ENCODE results near the gene SPAG9. TPM values are rescaled to one million over a fixed set of nuclear protein-coding genes. Genes with fewer than 3 reads are reported as not detected.

The SPAG9 gene
- total RNA-seq, 1 experiment from 2014 or later = 90.5 TPM

- Histone ChIP-seq H3K4me2 (ENCODE audit: low read length) (no peak overlapping the region), H3K79me2 (ENCODE audit: low read length) (no peaks in the 10 kb centered on the region), H3K9me3 (ENCODE audit: low read length) (no peaks in the 10 kb centered on the region), H3K9me2 (replicated peaks; ENCODE audit: low read length) (no peaks in the 10 kb centered on the region), H2AFZ (ENCODE audit: low read length) (no peak overlapping the region), H3K9ac (ENCODE audit: low read length) (no peak overlapping the region), H3K36me3 (ENCODE audit: low read depth, low read length) (peaks cover 16% of the 10 kb centered on the region; the same call in 1 of the 2 replicates), H3K27ac (ENCODE audit: low read length) (no peak overlapping the region), H3K4me1 (ENCODE audit: insufficient read depth, low read length) (peaks cover 10% of the 10 kb centered on the region; the same call in 1 of the 2 replicates), H4K20me1 (ENCODE audit: low read length) (no peaks in the 10 kb centered on the region), H3K4me3 (ENCODE audit: low read length) (no peak overlapping the region), H3F3A (ENCODE audit: low read length, unreplicated experiment) (no peaks in the 10 kb centered on the region), H3K27me3 (ENCODE audit: low read length) (no peaks in the 10 kb centered on the region)
- BruUV-seq (replicated peaks) = no TSS peak
- CTCF ChIA-PET = no interaction called here
- DNase-seq (no peak), ATAC-seq (no peak)
- POLR2A ChIA-PET (ENCODE audit: unreplicated experiment) = no interaction called here
- intact Hi-C loops (cut with micrococcal nuclease) = loop anchor here (5.0 kb wide), 1 partner anchor 51 kb away; no protein-coding TSS in a partner anchor
- TF ChIP-seq EZH2 (IDR thresholded peaks at IDR 0.05; ENCODE audit: low read length, unreplicated experiment) = no peak
- TF ChIP-seq, protein P1, sequence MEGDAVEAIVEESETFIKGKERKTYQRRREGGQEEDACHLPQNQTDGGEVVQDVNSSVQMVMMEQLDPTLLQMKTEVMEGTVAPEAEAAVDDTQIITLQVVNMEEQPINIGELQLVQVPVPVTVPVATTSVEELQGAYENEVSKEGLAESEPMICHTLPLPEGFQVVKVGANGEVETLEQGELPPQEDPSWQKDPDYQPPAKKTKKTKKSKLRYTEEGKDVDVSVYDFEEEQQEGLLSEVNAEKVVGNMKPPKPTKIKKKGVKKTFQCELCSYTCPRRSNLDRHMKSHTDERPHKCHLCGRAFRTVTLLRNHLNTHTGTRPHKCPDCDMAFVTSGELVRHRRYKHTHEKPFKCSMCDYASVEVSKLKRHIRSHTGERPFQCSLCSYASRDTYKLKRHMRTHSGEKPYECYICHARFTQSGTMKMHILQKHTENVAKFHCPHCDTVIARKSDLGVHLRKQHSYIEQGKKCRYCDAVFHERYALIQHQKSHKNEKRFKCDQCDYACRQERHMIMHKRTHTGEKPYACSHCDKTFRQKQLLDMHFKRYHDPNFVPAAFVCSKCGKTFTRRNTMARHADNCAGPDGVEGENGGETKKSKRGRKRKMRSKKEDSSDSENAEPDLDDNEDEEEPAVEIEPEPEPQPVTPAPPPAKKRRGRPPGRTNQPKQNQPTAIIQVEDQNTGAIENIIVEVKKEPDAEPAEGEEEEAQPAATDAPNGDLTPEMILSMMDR (conservative IDR thresholded peaks at IDR 0.05; ENCODE audit: low read depth, low read length) = no peak
- TF ChIP-seq EZH2phosphoT487 (IDR thresholded peaks at IDR 0.05; ENCODE audit: borderline replicate concordance, low read length) = no peak
Observed at GRCh38 chr17:51013322-51013721, 107.3 kb downstream of the SPAG9 start.

DNA sequence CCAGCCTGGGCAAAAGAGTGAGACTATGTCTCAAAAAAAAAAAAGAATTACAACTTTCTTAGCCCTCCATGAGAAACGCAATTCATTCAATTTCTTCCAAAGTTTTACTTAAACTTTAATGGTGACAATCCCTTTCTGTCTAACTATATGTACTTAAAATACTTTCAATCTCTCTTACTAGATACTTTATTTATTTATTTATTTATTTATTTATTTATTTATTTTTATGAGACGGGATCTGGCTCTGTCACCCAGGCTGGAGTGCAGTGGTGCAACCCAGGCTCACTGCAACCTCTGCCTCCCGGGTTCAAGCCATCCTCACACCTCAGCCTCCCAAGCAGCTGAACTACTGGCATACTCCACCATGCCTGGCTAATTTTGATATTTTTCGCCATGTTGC lies 108.1 kb downstream of the SPAG9 start:
- DNase-seq = no peak
- intact Hi-C loops (cut with micrococcal nuclease) = loop anchor here (5.0 kb wide), 1 partner anchor 50 kb away; no protein-coding TSS in a partner anchor
- ChIA-PET CTCF (no interaction called here), POLR2A (ENCODE audit: unreplicated experiment) (no interaction called here)
- Histone ChIP-seq H3K9me3 (ENCODE audit: low read length) (no peaks in the 10 kb centered on the region), H3K79me2 (ENCODE audit: low read length) (no peaks in the 10 kb centered on the region), H3K4me2 (ENCODE audit: low read length) (no peak overlapping the region), H3K9ac (ENCODE audit: low read length) (no peak overlapping the region), H3K4me3 (ENCODE audit: low read length) (no peak overlapping the region), H2AFZ (ENCODE audit: low read length) (no peak overlapping the region), H4K20me1 (ENCODE audit: low read length) (no peaks in the 10 kb centered on the region), H3K27me3 (ENCODE audit: low read length) (no peaks in the 10 kb centered on the region), H3K27ac (ENCODE audit: low read length) (no peak overlapping the region), H3K36me3 (ENCODE audit: low read depth, low read length) (peaks cover 20% of the 10 kb centered on the region; the same call in 1 of the 2 replicates), H3F3A (ENCODE audit: low read length, unreplicated experiment) (no peaks in the 10 kb centered on the region), H3K9me2 (replicated peaks; ENCODE audit: low read length) (no peaks in the 10 kb centered on the region), H3K4me1 (ENCODE audit: insufficient read depth, low read length) (peaks cover 10% of the 10 kb centered on the region; the same call in 1 of the 2 replicates)
- TF ChIP-seq, protein P1 (conservative IDR thresholded peaks at IDR 0.05; ENCODE audit: low read depth, low read length) = no peak
- TF ChIP-seq EZH2 (IDR thresholded peaks at IDR 0.05; ENCODE audit: low read length, unreplicated experiment) = no peak
- no peak for TF ChIP-seq EZH2phosphoT487 (IDR thresholded peaks at IDR 0.05; ENCODE audit: borderline replicate concordance, low read length)
- no peak for ATAC-seq
- no TSS peak for BruUV-seq (replicated peaks)

DNA sequence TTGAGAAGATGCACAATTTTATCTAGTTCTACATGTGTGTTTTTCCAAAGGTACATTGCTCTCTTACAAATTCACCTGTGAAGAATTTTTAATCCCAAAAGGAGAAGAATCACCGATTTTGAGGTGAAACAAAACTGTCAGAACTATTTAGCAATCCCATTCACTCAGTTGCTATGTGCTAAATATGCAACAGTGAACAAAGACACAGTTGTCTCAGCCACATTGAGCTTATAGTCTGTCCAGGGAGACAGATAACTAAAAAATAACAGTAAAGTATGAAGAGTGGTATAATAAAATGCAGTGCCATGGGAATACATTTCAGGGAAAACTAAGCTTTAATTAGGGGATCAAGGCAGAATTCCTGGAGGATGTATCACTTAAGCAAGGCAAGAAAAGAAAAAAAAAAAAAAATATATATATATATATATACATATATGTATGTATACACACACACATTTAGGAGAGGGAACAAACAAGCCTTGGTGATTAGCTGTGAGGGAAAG lies 110.4 kb downstream of the SPAG9 start:
- no TSS peak for BruUV-seq (replicated peaks)
- H3K9ac ChIP-seq (ENCODE audit: low read length) = no peak overlapping the region
- no peaks in the 10 kb centered on the region for H3K27me3 ChIP-seq (ENCODE audit: low read length)
- no peak overlapping the region for H2AFZ ChIP-seq (ENCODE audit: low read length)
- ChIA-PET CTCF (no interaction called here), POLR2A (ENCODE audit: unreplicated experiment) (interaction anchor here (0.7 kb wide), 1 partner anchor 247 kb away, joined by 8 read pairs; no protein-coding TSS in a partner anchor)
- no peak overlapping the region for H3K27ac ChIP-seq (ENCODE audit: low read length)
- H3K9me3 ChIP-seq (ENCODE audit: low read length) = no peaks in the 10 kb centered on the region
- H4K20me1 ChIP-seq (ENCODE audit: low read length) = no peaks in the 10 kb centered on the region
- no peak for ATAC-seq
- intact Hi-C loops (cut with micrococcal nuclease) = loop anchor here (5.0 kb wide), 1 partner anchor 48 kb away; no protein-coding TSS in a partner anchor
- TF ChIP-seq EZH2 (IDR thresholded peaks at IDR 0.05; ENCODE audit: low read length, unreplicated experiment) = no peak
- no peak for TF ChIP-seq EZH2phosphoT487 (IDR thresholded peaks at IDR 0.05; ENCODE audit: borderline replicate concordance, low read length)
- TF ChIP-seq, protein P1 (conservative IDR thresholded peaks at IDR 0.05; ENCODE audit: low read depth, low read length) = no peak
- no peaks in the 10 kb centered on the region for H3K9me2 ChIP-seq (replicated peaks; ENCODE audit: low read length)
- no peak overlapping the region for H3K4me3 ChIP-seq (ENCODE audit: low read length)
- peaks cover 32% of the 10 kb centered on the region for H3K36me3 ChIP-seq (ENCODE audit: low read depth, low read length)
- H3K79me2 ChIP-seq (ENCODE audit: low read length) = no peaks in the 10 kb centered on the region
- H3K4me1 ChIP-seq (ENCODE audit: insufficient read depth, low read length) = peaks cover 4% of the 10 kb centered on the region; the same call in 1 of the 2 replicates
- H3K4me2 ChIP-seq (ENCODE audit: low read length) = no peak overlapping the region
- no peak for DNase-seq
- H3F3A ChIP-seq (ENCODE audit: low read length, unreplicated experiment) = no peaks in the 10 kb centered on the region
